Astrocyte (in vitro differentiated cells and primary cell): ENCODE results near the gene SYT8. TPM values are rescaled to one million over a fixed set of nuclear protein-coding genes. Genes with fewer than 3 reads are reported as not detected.
A peak's percentile ranks its signal among the peaks of the same experiment; 100 is the strongest.

Experiments used
- DNase-seq: peaks from one replicate; pipeline ENCODE4 v3.0.0-alpha.2; 2010; ENCODE audit warnings: low read depth
- FAIRE-seq: peaks from 2 replicates; lab custom pipeline; 2011; peaks lifted over from hg19 to GRCh38; lab: Jason Lieb, UNC
- H2AFZ ChIP-seq: 2 replicates; pipeline ENCODE4 v1.6.0; 2012; ENCODE audit warnings: low read depth, low read length, inconsistent platforms
- H3K27ac ChIP-seq: 2 replicates; pipeline ENCODE4 v1.5.1; 2011; ENCODE audit warnings: low read depth, low read length, inconsistent platforms
- H3K27me3 ChIP-seq: 2 replicates; pipeline ENCODE4 v1.6.0; 2011; ENCODE audit warnings: low read length, inconsistent platforms; ENCODE audit not compliant: insufficient read depth
- H3K36me3 ChIP-seq: 2 replicates; pipeline ENCODE4 v1.5.1; 2011; ENCODE audit warnings: low read length, inconsistent platforms; ENCODE audit not compliant: insufficient read depth
- H3K4me1 ChIP-seq: 2 replicates; pipeline ENCODE4 v1.5.1; 2011; ENCODE audit warnings: low read length, inconsistent platforms; ENCODE audit not compliant: insufficient read depth
- H3K4me2 ChIP-seq: 2 replicates; pipeline ENCODE4 v1.6.0; 2012; ENCODE audit warnings: low read length, inconsistent platforms
- H3K4me3 ChIP-seq: 2 replicates; pipeline ENCODE4 v1.5.1; 2011; ENCODE audit warnings: low read depth, mild to moderate bottlenecking, low read length, inconsistent platforms; ENCODE audit not compliant: insufficient read depth
- H3K79me2 ChIP-seq: 2 replicates; pipeline ENCODE4 v1.6.0; 2012; ENCODE audit warnings: mild to moderate bottlenecking, low read length, inconsistent platforms; ENCODE audit not compliant: insufficient read depth
- H3K9ac ChIP-seq: 2 replicates; pipeline ENCODE4 v1.6.0; 2012; ENCODE audit warnings: mild to moderate bottlenecking, low read length, inconsistent platforms
- H3K9me3 ChIP-seq: 2 replicates; pipeline ENCODE4 v1.5.1; 2012; ENCODE audit warnings: low read depth, mild to moderate bottlenecking, low read length, inconsistent platforms; ENCODE audit not compliant: insufficient read depth
- H4K20me1 ChIP-seq: 2 replicates; pipeline ENCODE4 v1.6.0; 2012; ENCODE audit warnings: low read length, inconsistent platforms; ENCODE audit not compliant: insufficient read depth
- H3K27ac Mint-ChIP-seq: one replicate; pipeline ENCODE4 v1.8.0; 2021; ENCODE audit warnings: mild to moderate bottlenecking, mixed read lengths; ENCODE audit not compliant: unreplicated experiment
- H3K27me3 Mint-ChIP-seq: one replicate; pipeline ENCODE4 v1.8.0; 2021; ENCODE audit warnings: low read depth, mixed read lengths; ENCODE audit not compliant: unreplicated experiment
- H3K36me3 Mint-ChIP-seq: one replicate; pipeline ENCODE4 v1.8.0; 2021; ENCODE audit warnings: low read depth, mixed read lengths; ENCODE audit not compliant: unreplicated experiment
- H3K4me1 Mint-ChIP-seq: one replicate; pipeline ENCODE4 v1.8.0; 2021; ENCODE audit warnings: low read depth, mixed read lengths; ENCODE audit not compliant: unreplicated experiment
- H3K4me3 Mint-ChIP-seq: one replicate; pipeline ENCODE4 v1.8.0; 2021; ENCODE audit warnings: mild to moderate bottlenecking, moderate library complexity, mixed read lengths; ENCODE audit not compliant: unreplicated experiment
- H3K9me3 Mint-ChIP-seq: one replicate; pipeline ENCODE4 v1.8.0; 2021; ENCODE audit warnings: mild to moderate bottlenecking, mixed read lengths; ENCODE audit not compliant: unreplicated experiment
- EZH2 ChIP-seq: IDR thresholded peaks from 2 replicates; pipeline ENCODE4 v1.6.1; 2012; ENCODE audit warnings: mild to moderate bottlenecking, low read length, inconsistent platforms; ENCODE audit not compliant: insufficient read depth
- total RNA-seq: library from RNA; stranded (reverse); gene quantifications from 2 replicates; pipeline ENCODE4 v1.2.1, GENCODE V29; 2021
- TF ChIP-seq, protein P1 (sequence below): IDR thresholded peaks from 2 replicates; pipeline ENCODE4 v1.5.1; 2011; ENCODE audit warnings: low read depth, mild to moderate bottlenecking, inconsistent platforms, low read length, moderate library complexity; ENCODE audit not compliant: insufficient read depth

SYT8 gene
- total RNA-seq, 1 donor from 2014 or later = 0.36 TPM

DNA sequence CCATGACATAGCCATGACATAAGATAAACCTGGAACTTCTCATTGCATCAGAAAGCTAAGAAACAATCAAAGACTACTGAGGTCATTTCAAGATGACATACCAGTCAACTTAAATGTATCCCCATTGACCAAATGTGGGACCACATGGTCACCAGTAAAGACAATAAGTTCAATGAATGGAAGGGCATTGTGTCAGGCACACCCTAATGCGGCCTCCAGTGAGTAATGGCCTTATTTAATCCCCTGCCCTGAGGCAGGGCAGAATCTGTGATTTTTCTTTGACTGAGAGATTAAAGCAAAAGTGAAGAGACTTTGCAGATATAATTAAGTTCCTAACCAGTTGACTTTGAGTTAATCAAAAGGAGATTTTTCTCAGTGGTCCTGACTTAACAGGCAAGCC, 17.3 kb upstream of the SYT8 start:
- no peak overlapping the region for H3K4me3 Mint-ChIP-seq
- no peak for FAIRE-seq
- Histone ChIP-seq H3K27me3 (no peaks in the 10 kb centered on the region), H3K4me1 (peaks cover 3% of the 10 kb centered on the region), H4K20me1 (no peaks in the 10 kb centered on the region), H3K27ac (no peak overlapping the region), H3K4me2 (no peak overlapping the region), H3K9me3 (peaks cover 10% of the 10 kb centered on the region), H3K4me3 (no peak overlapping the region), H2AFZ (no peak overlapping the region), H3K36me3 (no peaks in the 10 kb centered on the region), H3K79me2 (no peaks in the 10 kb centered on the region), H3K9ac (no peak overlapping the region)
- peaks cover 1% of the 10 kb centered on the region for H3K36me3 Mint-ChIP-seq
- TF ChIP-seq EZH2 = no peak
- TF ChIP-seq, protein P1, sequence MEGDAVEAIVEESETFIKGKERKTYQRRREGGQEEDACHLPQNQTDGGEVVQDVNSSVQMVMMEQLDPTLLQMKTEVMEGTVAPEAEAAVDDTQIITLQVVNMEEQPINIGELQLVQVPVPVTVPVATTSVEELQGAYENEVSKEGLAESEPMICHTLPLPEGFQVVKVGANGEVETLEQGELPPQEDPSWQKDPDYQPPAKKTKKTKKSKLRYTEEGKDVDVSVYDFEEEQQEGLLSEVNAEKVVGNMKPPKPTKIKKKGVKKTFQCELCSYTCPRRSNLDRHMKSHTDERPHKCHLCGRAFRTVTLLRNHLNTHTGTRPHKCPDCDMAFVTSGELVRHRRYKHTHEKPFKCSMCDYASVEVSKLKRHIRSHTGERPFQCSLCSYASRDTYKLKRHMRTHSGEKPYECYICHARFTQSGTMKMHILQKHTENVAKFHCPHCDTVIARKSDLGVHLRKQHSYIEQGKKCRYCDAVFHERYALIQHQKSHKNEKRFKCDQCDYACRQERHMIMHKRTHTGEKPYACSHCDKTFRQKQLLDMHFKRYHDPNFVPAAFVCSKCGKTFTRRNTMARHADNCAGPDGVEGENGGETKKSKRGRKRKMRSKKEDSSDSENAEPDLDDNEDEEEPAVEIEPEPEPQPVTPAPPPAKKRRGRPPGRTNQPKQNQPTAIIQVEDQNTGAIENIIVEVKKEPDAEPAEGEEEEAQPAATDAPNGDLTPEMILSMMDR = no peak
- peaks cover 6% of the 10 kb centered on the region for H3K4me1 Mint-ChIP-seq
- peaks cover 28% of the 10 kb centered on the region for H3K27me3 Mint-ChIP-seq
- no peak overlapping the region for H3K27ac Mint-ChIP-seq
- H3K9me3 Mint-ChIP-seq = peaks cover 19% of the 10 kb centered on the region
- no peak for DNase-seq

DNA sequence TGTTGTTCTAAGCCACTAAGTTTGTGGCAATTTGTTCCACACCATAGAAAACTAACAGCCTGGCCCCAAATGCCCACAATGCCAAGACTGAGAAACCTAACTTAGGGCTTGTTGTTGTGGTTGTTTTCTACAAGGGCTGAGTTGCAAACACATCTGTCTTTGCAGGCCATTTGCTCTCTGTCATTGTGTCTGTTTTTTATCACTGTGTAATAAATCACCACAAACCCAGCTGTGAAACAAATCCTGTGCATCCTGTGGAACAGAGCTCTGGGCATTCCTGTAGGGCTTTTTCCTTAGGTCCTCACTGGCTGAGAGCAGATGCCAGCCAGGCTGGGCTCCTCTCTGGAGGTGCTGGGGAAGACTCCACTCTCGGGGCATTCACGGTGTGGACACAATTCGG, 15.7 kb upstream of the SYT8 start:
- peaks cover 1% of the 10 kb centered on the region for H3K36me3 Mint-ChIP-seq
- Histone ChIP-seq H3K4me2 (no peak overlapping the region), H3K79me2 (no peaks in the 10 kb centered on the region), H3K9ac (no peak overlapping the region), H4K20me1 (no peaks in the 10 kb centered on the region), H3K36me3 (no peaks in the 10 kb centered on the region), H3K27me3 (no peaks in the 10 kb centered on the region), H3K9me3 (peaks cover 10% of the 10 kb centered on the region), H3K4me1 (peaks cover 3% of the 10 kb centered on the region), H3K27ac (no peak overlapping the region), H2AFZ (no peak overlapping the region), H3K4me3 (no peak overlapping the region)
- H3K9me3 Mint-ChIP-seq = peaks cover 13% of the 10 kb centered on the region
- no peak overlapping the region for H3K4me3 Mint-ChIP-seq
- peaks cover 21% of the 10 kb centered on the region for H3K27me3 Mint-ChIP-seq
- no peak overlapping the region for H3K27ac Mint-ChIP-seq
- H3K4me1 Mint-ChIP-seq = peaks cover 6% of the 10 kb centered on the region
- DNase-seq (no peak), FAIRE-seq (no peak)
- no peak for TF ChIP-seq EZH2
- TF ChIP-seq, protein P1 = no peak

DNA sequence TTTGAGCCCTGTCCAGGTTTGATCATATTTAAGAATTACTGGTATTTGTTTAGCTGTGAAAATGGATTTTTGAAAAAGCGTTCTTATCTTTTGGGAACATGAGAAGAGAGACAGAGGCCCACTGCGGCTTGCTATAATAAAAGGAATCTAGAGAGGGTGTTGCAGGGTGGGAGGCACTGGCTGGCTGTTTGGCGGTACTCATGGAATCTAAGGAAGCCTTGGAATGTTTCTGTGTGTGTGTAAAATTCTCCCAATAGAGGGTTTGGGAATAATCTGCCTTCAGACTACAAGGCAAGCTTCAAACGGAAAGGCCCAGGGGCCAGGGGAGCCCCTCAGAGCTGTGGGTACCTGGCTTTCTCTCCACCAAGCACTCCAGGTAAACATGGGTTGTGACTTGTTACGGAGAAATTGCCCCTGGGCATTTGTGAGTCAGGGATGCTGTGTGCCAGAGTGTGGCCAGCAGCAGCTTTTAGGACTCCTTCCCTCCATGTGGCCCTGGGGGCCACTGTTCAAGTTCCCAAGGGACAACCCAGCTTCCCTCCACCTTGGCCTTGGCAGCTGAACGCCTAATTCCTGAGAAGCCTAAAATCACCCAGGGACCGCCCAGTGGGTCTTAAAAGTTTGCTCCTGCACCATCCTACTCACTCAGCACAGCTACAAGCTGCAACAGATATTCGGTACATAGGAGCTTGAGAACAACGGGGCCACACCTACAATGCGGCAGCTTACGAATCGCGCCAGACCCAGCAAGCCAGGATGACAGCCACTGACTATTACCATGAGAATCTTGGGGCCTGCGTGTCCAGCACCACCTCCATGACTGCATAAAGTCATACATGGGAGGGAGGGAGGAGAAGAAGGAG, 14.1 kb upstream of the SYT8 start:
- Mint-ChIP-seq H3K9me3 (peaks cover 13% of the 10 kb centered on the region), H3K36me3 (peaks cover 1% of the 10 kb centered on the region), H3K27me3 (peaks cover 26% of the 10 kb centered on the region), H3K27ac (no peak overlapping the region), H3K4me3 (peak overlapping the region; percentile 18), H3K4me1 (peaks cover 6% of the 10 kb centered on the region)
- TF ChIP-seq, protein P1 = no peak
- TF ChIP-seq EZH2 = no peak
- Histone ChIP-seq H2AFZ (no peak overlapping the region), H3K4me3 (no peak overlapping the region), H4K20me1 (no peaks in the 10 kb centered on the region), H3K9ac (no peak overlapping the region), H3K4me1 (peaks cover 3% of the 10 kb centered on the region), H3K4me2 (peak overlapping the region; percentile 9), H3K9me3 (peaks cover 10% of the 10 kb centered on the region), H3K79me2 (no peaks in the 10 kb centered on the region), H3K36me3 (no peaks in the 10 kb centered on the region), H3K27me3 (no peaks in the 10 kb centered on the region), H3K27ac (no peak overlapping the region)
- DNase-seq (peak; percentile 68), FAIRE-seq (no peak)
